HG03558 (cell line): Measurements from ENCODE around the gene CDC73.
"Not testable (repeated sequence)": the region's sequence is repeated elsewhere in the genome, so short reads cannot be mapped to it uniquely, and the experiment has no call there.

Experiments
- ATAC-seq: cut with Tn5 transposase; IDR thresholded peaks from one replicate; pipeline ENCODE4 v1.9.1; 2021; ENCODE audit warnings: moderate number of reproducible peaks; ENCODE audit not compliant: unreplicated experiment; ENCODE audit errors: extremely low read depth

The CDC73 gene

GRCh38 chr1:193219391-193219790 is 97.6 kb downstream of the CDC73 start:
- no peak for ATAC-seq

GRCh38 chr1:193221651-193222050 is 99.8 kb downstream of the CDC73 start:
- no peak for ATAC-seq

GRCh38 chr1:193222056-193222615 is 100.3 kb downstream of the CDC73 start:
- no peak for ATAC-seq

GRCh38 chr1:193229136-193229535 is 107.3 kb downstream of the CDC73 start:
- no peak for ATAC-seq

GRCh38 chr1:193231146-193231545 is 109.3 kb downstream of the CDC73 start:
- not testable (repeated sequence) for ATAC-seq

- no peak for ATAC-seq
Measured at GRCh38 chr1:193234530-193234929, 112.7 kb downstream of the CDC73 start.

- no peak for ATAC-seq
Measured at GRCh38 chr1:193237381-193237978, 115.6 kb downstream of the CDC73 start.

- ATAC-seq = no peak
Measured at GRCh38 chr1:193240609-193241008, 118.8 kb downstream of the CDC73 start.

- no peak for ATAC-seq
Measured at GRCh38 chr1:193241132-193241827, 119.4 kb downstream of the CDC73 start.

- no peak for ATAC-seq
Measured at GRCh38 chr1:193242000-193242399, 120.2 kb downstream of the CDC73 start.

GRCh38 chr1:193249187-193249586 is 127.4 kb downstream of the CDC73 start:
- ATAC-seq = no peak

- no peak for ATAC-seq
Measured at GRCh38 chr1:193251950-193252349, 130.1 kb downstream of the CDC73 start.

GRCh38 chr1:193256019-193256418 is 134.2 kb downstream of the CDC73 start:
- no peak for ATAC-seq

- no peak for ATAC-seq
Measured at GRCh38 chr1:193259636-193260035, 137.8 kb downstream of the CDC73 start.

- no peak for ATAC-seq
Measured at GRCh38 chr1:193260056-193260745, 138.4 kb downstream of the CDC73 start.

- ATAC-seq = no peak
Measured at GRCh38 chr1:193260896-193261295, 139.1 kb downstream of the CDC73 start.

GRCh38 chr1:193262661-193263060 is 140.8 kb downstream of the CDC73 start:
- ATAC-seq = no peak

- no peak for ATAC-seq
Measured at GRCh38 chr1:193264313-193265065, 142.7 kb downstream of the CDC73 start.

- ATAC-seq = no peak
Measured at GRCh38 chr1:193265716-193266115, 143.9 kb downstream of the CDC73 start.

GRCh38 chr1:193266794-193267193 is 145.0 kb downstream of the CDC73 start:
- not testable (repeated sequence) for ATAC-seq
